GM12872 (cell line): Measurements from ENCODE around the gene LLPH.
A peak's percentile ranks its signal among the peaks of the same experiment; 100 is the strongest.

Experiments used
- TF ChIP-seq, protein P1 (sequence below): IDR thresholded peaks from 3 replicates; pipeline ENCODE4 v1.5.1; 2011; ENCODE audit warnings: low read depth, mild to moderate bottlenecking, low read length, moderate library complexity; ENCODE audit not compliant: insufficient read depth

Gene LLPH

DNA sequence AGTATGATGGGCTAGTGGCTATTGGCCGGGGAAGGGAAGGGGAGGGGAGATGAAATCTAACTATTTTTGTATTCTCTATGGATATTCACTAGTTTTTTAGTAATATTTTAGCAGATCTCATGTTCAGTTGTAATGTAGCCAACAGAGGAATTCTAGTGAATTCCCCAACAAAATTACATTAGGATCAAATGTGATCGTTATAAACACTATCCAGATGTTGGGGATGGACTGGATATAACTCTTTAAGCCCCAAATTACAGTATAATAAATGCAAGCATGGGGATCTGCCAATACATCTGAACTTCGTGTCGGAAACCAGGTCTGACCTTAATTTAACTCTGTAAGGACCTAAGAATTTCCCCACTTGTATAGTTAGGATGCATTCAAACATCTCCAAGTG is 21.5 kb downstream of the LLPH start:
- TF ChIP-seq, protein P1, sequence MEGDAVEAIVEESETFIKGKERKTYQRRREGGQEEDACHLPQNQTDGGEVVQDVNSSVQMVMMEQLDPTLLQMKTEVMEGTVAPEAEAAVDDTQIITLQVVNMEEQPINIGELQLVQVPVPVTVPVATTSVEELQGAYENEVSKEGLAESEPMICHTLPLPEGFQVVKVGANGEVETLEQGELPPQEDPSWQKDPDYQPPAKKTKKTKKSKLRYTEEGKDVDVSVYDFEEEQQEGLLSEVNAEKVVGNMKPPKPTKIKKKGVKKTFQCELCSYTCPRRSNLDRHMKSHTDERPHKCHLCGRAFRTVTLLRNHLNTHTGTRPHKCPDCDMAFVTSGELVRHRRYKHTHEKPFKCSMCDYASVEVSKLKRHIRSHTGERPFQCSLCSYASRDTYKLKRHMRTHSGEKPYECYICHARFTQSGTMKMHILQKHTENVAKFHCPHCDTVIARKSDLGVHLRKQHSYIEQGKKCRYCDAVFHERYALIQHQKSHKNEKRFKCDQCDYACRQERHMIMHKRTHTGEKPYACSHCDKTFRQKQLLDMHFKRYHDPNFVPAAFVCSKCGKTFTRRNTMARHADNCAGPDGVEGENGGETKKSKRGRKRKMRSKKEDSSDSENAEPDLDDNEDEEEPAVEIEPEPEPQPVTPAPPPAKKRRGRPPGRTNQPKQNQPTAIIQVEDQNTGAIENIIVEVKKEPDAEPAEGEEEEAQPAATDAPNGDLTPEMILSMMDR: no peak

DNA sequence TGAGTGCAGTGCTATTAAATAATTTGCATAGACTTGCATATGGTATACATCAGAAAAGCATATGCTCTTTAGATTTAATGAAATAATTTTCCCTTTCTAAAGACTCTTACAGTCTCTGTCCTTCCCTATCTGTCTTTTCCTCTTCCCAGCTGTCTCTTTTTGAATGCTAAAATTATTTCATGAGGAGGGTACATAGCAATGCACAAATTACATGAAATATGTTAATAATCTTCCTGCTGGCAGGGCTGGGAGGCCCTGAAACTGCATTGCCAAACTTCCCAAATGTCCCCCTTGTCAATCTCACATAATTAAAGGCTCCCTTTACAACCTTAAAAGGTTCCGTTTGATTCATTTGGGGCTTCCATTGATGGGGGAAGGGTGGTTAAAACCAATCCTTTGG is 22.2 kb downstream of the LLPH start:
- TF ChIP-seq, protein P1: no peak

DNA sequence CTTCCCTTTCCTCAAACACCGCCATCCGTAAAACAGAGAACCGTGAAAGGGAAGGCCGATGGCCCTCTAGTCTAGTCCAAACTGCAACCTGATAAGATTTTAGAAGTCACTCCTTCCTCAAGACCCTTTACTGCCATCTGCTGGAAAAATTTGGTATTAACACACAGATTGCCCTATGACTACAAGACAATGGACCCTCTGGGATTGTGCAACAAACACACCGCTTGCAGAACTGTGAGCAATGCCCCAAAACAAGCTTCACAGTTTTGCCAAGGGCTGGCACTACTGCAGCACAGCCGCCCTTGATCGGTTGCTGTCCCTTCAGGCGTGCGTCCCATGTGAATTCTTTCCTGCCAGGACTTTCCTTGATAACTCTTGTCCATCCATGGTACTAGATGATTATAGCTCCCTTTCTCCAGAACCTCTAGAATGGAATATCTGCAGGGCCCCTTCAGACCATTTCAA is 23.1 kb downstream of the LLPH start:
- TF ChIP-seq, protein P1: peak; percentile 78

DNA sequence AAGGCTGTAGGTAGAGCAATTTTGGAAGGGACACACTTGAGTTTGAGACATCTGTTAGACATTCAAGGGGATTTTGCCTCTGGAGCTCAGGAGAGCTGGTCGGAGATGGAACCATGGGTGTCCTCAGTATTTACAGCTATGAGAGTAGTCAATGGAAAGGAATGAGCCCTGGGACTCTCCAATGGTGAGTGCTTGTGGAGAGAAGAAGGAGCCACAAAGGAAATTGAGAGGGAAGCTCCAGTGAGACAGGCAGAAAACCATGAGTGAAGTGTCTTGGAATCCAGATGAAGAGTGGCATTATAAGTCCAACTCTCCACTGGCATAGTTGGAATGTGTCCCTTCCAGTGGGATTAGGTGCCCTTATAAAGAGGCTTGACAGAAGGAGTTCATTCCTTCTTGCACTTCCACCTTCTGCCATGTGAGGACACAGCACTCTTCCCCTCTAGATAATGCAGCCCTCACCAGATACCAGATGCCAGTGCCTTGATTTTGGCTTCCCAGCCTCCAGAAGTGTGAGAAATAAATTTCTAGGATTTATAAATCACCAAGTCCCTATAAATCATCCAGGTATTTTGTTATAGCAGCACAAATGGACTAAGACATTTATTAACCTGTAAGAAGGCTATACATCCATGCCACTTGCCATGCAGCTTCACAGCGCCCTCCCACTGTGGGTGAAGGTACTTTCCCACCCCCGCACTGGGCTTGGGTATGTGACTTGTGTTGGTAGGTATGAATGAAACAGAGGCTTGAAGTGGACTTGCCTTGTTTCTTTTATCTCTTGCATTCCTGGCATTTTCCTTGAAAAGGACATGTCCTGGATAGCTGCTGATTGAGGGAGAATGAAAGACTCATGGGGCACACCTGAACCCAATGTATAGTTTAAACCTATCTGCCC is 27.3 kb downstream of the LLPH start:
- TF ChIP-seq, protein P1: peak; percentile 37; the same call in 2 of the 3 replicates

DNA sequence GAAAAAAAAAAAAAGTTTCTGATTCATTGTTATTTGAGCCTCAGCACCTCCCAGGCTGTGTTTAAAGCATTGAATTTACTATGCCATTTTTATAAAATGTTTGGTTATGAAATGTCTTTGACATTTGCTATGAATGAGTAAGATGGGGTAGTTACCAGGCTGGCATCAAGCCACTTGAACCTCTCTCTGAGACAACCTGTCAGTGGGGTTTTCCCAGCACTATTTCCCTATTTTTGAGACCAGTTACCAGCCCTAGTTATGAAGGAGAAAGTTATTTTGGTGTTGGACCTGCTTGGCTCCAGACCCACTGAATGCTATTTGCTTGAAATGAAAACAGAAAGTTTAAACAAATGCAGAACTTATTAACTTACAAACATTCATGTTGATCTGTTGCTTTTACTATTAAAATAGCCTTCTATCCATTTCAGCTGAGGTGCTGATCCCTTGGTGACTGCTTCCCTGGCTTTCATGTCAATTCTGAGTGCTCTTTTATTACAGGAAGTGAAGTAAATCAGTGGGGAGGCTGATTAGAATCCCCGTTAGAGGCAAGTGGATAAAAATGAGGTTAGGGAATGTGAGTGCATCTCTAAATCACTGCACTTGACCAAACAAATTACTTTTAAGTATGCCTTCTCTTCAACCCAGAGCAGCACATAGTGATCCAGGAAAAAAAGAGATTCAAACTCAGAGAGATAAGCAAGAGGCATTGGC is 37.8 kb downstream of the LLPH start:
- TF ChIP-seq, protein P1: no peak

DNA sequence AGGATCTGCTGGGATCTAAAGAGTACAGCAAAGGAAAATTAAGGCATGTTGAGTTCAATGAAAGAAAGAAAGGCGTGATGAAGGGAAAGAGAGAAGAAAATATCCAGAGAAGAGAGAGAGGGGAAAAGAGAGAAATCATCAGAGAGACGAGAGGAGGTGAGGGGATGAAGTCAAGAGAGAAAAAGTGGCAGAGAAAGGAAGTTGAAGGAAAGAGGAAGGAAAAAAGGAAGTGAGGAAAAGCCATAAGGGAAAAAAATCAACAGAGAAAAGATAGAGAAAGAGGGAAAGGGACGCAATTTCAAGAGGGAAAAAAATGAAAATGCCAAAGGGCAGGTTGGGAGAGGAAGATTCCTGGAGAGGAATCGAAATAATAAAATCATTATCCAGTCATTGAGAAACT is 40.4 kb downstream of the LLPH start:
- TF ChIP-seq, protein P1: no peak

DNA sequence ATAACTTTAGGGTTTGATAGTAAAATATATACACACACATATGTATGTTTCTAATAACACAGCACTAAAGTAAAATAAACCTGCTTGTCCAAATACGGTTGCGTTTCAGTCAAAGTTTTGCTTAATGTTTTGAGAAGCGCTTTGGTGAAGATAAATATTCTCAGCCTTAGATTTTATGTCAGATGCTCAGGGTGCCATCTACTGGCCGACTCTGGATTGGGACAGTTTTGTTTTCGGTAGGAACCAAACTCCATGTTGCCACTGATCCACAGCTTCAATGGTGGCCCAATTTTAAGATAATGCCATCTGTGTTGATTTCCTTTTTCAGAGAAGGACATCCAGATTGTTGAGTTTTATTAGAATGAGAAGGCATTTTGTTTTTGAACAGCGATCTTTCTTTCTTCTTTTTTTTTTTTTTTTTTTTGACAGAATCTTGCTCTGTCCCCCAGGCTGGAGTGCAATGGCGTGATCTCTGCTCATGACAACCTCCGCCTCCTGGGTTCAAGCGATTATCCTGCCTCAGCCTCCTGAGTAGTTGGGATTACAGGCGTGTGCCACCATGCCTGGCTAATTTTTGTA is 43.1 kb downstream of the LLPH start:
- TF ChIP-seq, protein P1: peak; percentile 77
